ENCODE results near the gene CC2D2B.

Gene CC2D2B

GRCh38 chr10:95907456-95908253, at the start of gene CC2D2B:
CC2D2B (plus strand) TSS chr10:95907975; CDS start chr10:95911324, 3,349 bp downstream.
- TF ChIP-seq CTCF (IDR thresholded peaks at IDR 0.05; ENCODE audit: low read depth, low read length, poor library complexity, severe bottlenecking) (peak; percentile 29), EZH2phosphoT487 (IDR thresholded peaks at IDR 0.05; ENCODE audit: borderline replicate concordance, low read length) (no peak)

GRCh38 chr10:95860166-95860940, 47.4 kb upstream of the CC2D2B start:
- Histone ChIP-seq H3K36me3 (ENCODE audit: control insufficient read depth, low read length) (no peaks in the 10 kb centered on the region), H3K4me2 (ENCODE audit: low read length) (no peak overlapping the region), H3K79me2 (ENCODE audit: control insufficient read depth, low read length) (no peaks in the 10 kb centered on the region)

More at GRCh38 chr10:95907456-95908253, at the start of gene CC2D2B:
- 0 out of 2 replicates have a peak within 1 kb of the TSS, but pooled peaks have one; percentile 19 for H3K27ac ChIP-seq (ENCODE audit: low read depth, low read length)
- peaks cover 3% of the 10 kb centered on the region; the same call in 1 of the 2 replicates for H3K79me2 ChIP-seq (ENCODE audit: control insufficient read depth, low read length)
- H3K4me2 ChIP-seq (ENCODE audit: low read length) = peak within 1 kb of the TSS; percentile 82
- peaks cover 7% of the 10 kb centered on the region for H3K27me3 ChIP-seq (ENCODE audit: control insufficient read depth, low read length)
- H3K9me2 ChIP-seq (replicated peaks; ENCODE audit: control insufficient read depth, low read length) = no peaks in the 10 kb centered on the region
- H3K4me1 ChIP-seq (ENCODE audit: control insufficient read depth, low read length) = peaks cover 20% of the 10 kb centered on the region
- peaks cover 11% of the 10 kb centered on the region for H3K36me3 ChIP-seq (ENCODE audit: control insufficient read depth, low read length)
- no peaks in the 10 kb centered on the region for H3F3A ChIP-seq (ENCODE audit: control insufficient read depth, insufficient read depth)
- peak within 1 kb of the TSS; percentile 91 for H3K4me3 ChIP-seq (ENCODE audit: low read length)
- H4K20me1 ChIP-seq (ENCODE audit: control insufficient read depth, insufficient read depth, low read depth, low read length) = no peaks in the 10 kb centered on the region
- H3K9me3 ChIP-seq (ENCODE audit: control insufficient read depth, insufficient read depth, low read length) = no peaks in the 10 kb centered on the region

GRCh38 chr10:95861386-95861785, 46.4 kb upstream of the CC2D2B start:
- TF ChIP-seq CTCF (IDR thresholded peaks at IDR 0.05; ENCODE audit: low read depth, low read length, poor library complexity, severe bottlenecking) (no peak), EZH2phosphoT487 (IDR thresholded peaks at IDR 0.05; ENCODE audit: borderline replicate concordance, low read length) (no peak)

More at GRCh38 chr10:95860166-95860940, 47.4 kb upstream of the CC2D2B start:
- no peak for TF ChIP-seq CTCF (IDR thresholded peaks at IDR 0.05; ENCODE audit: low read depth, low read length, poor library complexity, severe bottlenecking)
- no peak for TF ChIP-seq EZH2phosphoT487 (IDR thresholded peaks at IDR 0.05; ENCODE audit: borderline replicate concordance, low read length)
- H3K27ac ChIP-seq (ENCODE audit: low read depth, low read length) = no peak overlapping the region
- H3K4me1 ChIP-seq (ENCODE audit: control insufficient read depth, low read length) = peaks cover 8% of the 10 kb centered on the region
- no peaks in the 10 kb centered on the region for H3K9me2 ChIP-seq (replicated peaks; ENCODE audit: control insufficient read depth, low read length)
- H3K27me3 ChIP-seq (ENCODE audit: control insufficient read depth, low read length) = no peaks in the 10 kb centered on the region
- no peaks in the 10 kb centered on the region for H3K9me3 ChIP-seq (ENCODE audit: control insufficient read depth, insufficient read depth, low read length)
- H4K20me1 ChIP-seq (ENCODE audit: control insufficient read depth, insufficient read depth, low read depth, low read length) = no peaks in the 10 kb centered on the region
- no peaks in the 10 kb centered on the region for H3F3A ChIP-seq (ENCODE audit: control insufficient read depth, insufficient read depth)
- H3K4me3 ChIP-seq (ENCODE audit: low read length) = no peak overlapping the region

More at GRCh38 chr10:95861386-95861785, 46.4 kb upstream of the CC2D2B start:
- Histone ChIP-seq H3K4me1 (ENCODE audit: control insufficient read depth, low read length) (peaks cover 12% of the 10 kb centered on the region), H3K36me3 (ENCODE audit: control insufficient read depth, low read length) (no peaks in the 10 kb centered on the region), H3K79me2 (ENCODE audit: control insufficient read depth, low read length) (no peaks in the 10 kb centered on the region), H3K9me3 (ENCODE audit: control insufficient read depth, insufficient read depth, low read length) (no peaks in the 10 kb centered on the region), H3K27ac (ENCODE audit: low read depth, low read length) (no peak overlapping the region), H4K20me1 (ENCODE audit: control insufficient read depth, insufficient read depth, low read depth, low read length) (no peaks in the 10 kb centered on the region), H3K9me2 (replicated peaks; ENCODE audit: control insufficient read depth, low read length) (no peaks in the 10 kb centered on the region), H3K4me3 (ENCODE audit: low read length) (no peak overlapping the region), H3K4me2 (ENCODE audit: low read length) (no peak overlapping the region), H3K27me3 (ENCODE audit: control insufficient read depth, low read length) (no peaks in the 10 kb centered on the region), H3F3A (ENCODE audit: control insufficient read depth, insufficient read depth) (no peaks in the 10 kb centered on the region)

Data from DOHH2 (cell line).